Mucosa of rectum (tissue), 2 donors: ENCODE results near the gene SPPL2C.
"Not testable (repeated sequence)": the region's sequence is repeated elsewhere in the genome, so short reads cannot be mapped to it uniquely, and the experiment has no call there.

Experiments used
- H3K27ac ChIP-seq, 2 donors: one replicate each; pipeline ENCODE4 v1.7.0; 2013; ENCODE audit warnings: inconsistent platforms in 2 of 2, low read depth in 2 of 2, low read length in 2 of 2
- H3K27me3 ChIP-seq, 2 donors: one replicate each; pipeline ENCODE4 v1.7.0; 2013; ENCODE audit warnings: low read length in 2 of 2; ENCODE audit not compliant: control insufficient read depth in 2 of 2, insufficient read depth in 2 of 2
- H3K36me3 ChIP-seq, 2 donors: one replicate each; pipeline ENCODE4 v1.7.0; 2013; ENCODE audit warnings: low read length in 2 of 2; ENCODE audit not compliant: control insufficient read depth in 2 of 2, insufficient read depth in 2 of 2
- H3K4me1 ChIP-seq, 2 donors: one replicate each; pipeline ENCODE4 v1.7.0; 2013; ENCODE audit warnings: low read length in 2 of 2, mild to moderate bottlenecking in 1 of 2; ENCODE audit not compliant: control insufficient read depth in 2 of 2, insufficient read depth in 2 of 2
- H3K4me3 ChIP-seq, 2 donors: one replicate each; pipeline ENCODE4 v1.7.0; 2013; ENCODE audit warnings: low read length in 2 of 2
- H3K9ac ChIP-seq, 2 donors: one replicate each; pipeline ENCODE4 v1.7.0; 2013; ENCODE audit warnings: low read length in 2 of 2, low read depth in 1 of 2, mild to moderate bottlenecking in 1 of 2
- H3K9me3 ChIP-seq, 2 donors: one replicate each; pipeline ENCODE4 v1.7.0; 2013; ENCODE audit warnings: low read length in 2 of 2; ENCODE audit not compliant: control insufficient read depth in 2 of 2
- donor health status: healthy.
- donor health status: Normal muscosa, but diverticular disease.

The SPPL2C gene

GRCh38 chr17:45857977-45858708 is 13.5 kb downstream of the SPPL2C start:
- Histone ChIP-seq H3K36me3 (no peaks in the 10 kb centered on the region), H3K27me3 (peaks cover 0 to 3% of the 10 kb centered on the region in 2 donors), H3K27ac (no peak overlapping the region)

DNA sequence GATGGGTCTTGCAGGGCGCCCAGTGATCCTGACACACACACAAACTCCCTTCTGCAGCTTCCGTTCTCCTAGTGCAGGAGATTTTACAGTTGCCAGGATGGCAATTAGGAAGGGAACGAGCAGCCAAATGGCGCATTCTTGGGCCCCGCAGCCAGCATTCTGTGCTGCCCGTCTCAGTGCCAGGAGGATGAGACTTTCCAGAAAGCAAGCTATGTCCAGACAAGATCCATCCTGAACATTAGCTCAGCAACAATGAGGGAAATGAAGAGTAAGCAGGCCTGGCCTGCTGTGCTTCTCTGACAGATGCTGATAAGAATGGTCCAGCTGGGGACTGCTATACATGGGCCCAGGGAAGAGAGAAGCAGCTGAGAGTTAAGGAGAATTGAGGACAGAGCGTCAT is 16.5 kb downstream of the SPPL2C start:
- peaks cover 5 to 10% of the 10 kb centered on the region in 2 donors for H3K27me3 ChIP-seq

More at GRCh38 chr17:45857977-45858708, 13.5 kb downstream of the SPPL2C start:
- Histone ChIP-seq H3K9me3 (no peaks in the 10 kb centered on the region), H3K4me3 (no peak overlapping the region), H3K9ac (no peak overlapping the region), H3K4me1 (no peaks in the 10 kb centered on the region)

GRCh38 chr17:45862127-45862526 is 17.4 kb downstream of the SPPL2C start:
- H3K4me1 ChIP-seq, H3K27ac ChIP-seq, H3K9me3 ChIP-seq, H3K36me3 ChIP-seq, H3K4me3 ChIP-seq, H3K9ac ChIP-seq: not testable (repeated sequence)
- H3K27me3 ChIP-seq, result peaks cover 5 to 10% of the 10 kb centered on the region in 2 donors

More for the DNA sequence above, 16.5 kb downstream of the SPPL2C start:
- H3K36me3 ChIP-seq, result no peaks in the 10 kb centered on the region
- no peaks in the 10 kb centered on the region for H3K4me1 ChIP-seq
- H3K27ac ChIP-seq, result no peak overlapping the region
- no peaks in the 10 kb centered on the region for H3K9me3 ChIP-seq
- no peak overlapping the region for H3K4me3 ChIP-seq
- H3K9ac ChIP-seq, result no peak overlapping the region

GRCh38 chr17:45863857-45864654 is 19.4 kb downstream of the SPPL2C start:
- H3K9me3 ChIP-seq, result no peaks in the 10 kb centered on the region
- no peak overlapping the region for H3K27ac ChIP-seq
- no peak overlapping the region for H3K9ac ChIP-seq
- H3K4me3 ChIP-seq, result no peak overlapping the region
- H3K27me3 ChIP-seq, result peaks cover 5 to 10% of the 10 kb centered on the region in 2 donors
- H3K4me1 ChIP-seq, result no peaks in the 10 kb centered on the region
- no peaks in the 10 kb centered on the region for H3K36me3 ChIP-seq

- H3K9me3 ChIP-seq, result no peaks in the 10 kb centered on the region
- H3K4me3 ChIP-seq, result no peak overlapping the region
- H3K27me3 ChIP-seq, result peaks cover 10% of the 10 kb centered on the region in 2 donors
- H3K9ac ChIP-seq, result no peak overlapping the region
- no peak overlapping the region for H3K27ac ChIP-seq
- H3K36me3 ChIP-seq, result no peaks in the 10 kb centered on the region
- no peaks in the 10 kb centered on the region for H3K4me1 ChIP-seq
Observed at GRCh38 chr17:45867171-45867570, 22.5 kb downstream of the SPPL2C start.

- Histone ChIP-seq H3K9me3 (no peaks in the 10 kb centered on the region), H3K9ac (no peak overlapping the region), H3K36me3 (no peaks in the 10 kb centered on the region), H3K4me3 (no peak overlapping the region), H3K4me1 (no peaks in the 10 kb centered on the region), H3K27me3 (peaks cover 7 to 10% of the 10 kb centered on the region in 2 donors), H3K27ac (no peak overlapping the region)
Observed at GRCh38 chr17:45867702-45868101, 23.0 kb downstream of the SPPL2C start.

- no peaks in the 10 kb centered on the region for H3K9me3 ChIP-seq
- H3K9ac ChIP-seq, result no peak overlapping the region
- H3K27me3 ChIP-seq, result peaks cover 7 to 10% of the 10 kb centered on the region in 2 donors
- H3K4me1 ChIP-seq, result no peaks in the 10 kb centered on the region
- H3K36me3 ChIP-seq, result no peaks in the 10 kb centered on the region
- H3K27ac ChIP-seq, result no peak overlapping the region
- H3K4me3 ChIP-seq, result no peak overlapping the region
Observed at GRCh38 chr17:45868276-45868675, 23.6 kb downstream of the SPPL2C start.

DNA sequence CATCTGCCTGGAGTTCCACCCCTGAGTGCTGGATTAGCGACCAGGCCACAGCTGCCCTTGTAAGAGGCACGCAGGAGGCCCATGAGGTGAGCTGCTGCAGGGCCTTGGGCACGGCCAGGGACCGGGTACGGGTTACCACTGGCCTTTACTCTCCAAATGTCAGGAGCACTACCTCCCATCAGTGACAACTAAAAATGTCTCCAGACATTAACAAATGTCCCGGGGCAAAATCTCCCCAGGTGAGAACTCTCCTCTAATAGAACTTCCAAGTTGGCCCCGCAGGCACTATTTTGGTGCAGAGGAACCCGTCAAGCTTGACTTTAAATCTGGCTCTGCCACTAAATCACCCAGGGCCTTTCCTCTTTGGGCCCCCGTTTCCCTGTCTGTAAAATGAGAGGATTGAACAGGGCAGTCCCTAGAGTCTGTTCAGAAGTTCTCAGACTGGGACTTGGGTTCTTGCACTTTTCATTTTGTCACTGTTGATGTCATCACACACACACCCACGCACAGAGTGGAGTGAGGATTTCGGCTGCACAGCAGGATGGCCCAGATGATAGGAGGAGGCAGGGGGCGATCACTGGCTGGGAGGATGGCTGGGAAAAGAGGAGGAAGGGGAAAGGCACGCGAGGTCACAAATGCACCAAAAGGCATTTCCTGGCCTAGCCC is 25.1 kb downstream of the SPPL2C start:
- no peaks in the 10 kb centered on the region for H3K36me3 ChIP-seq
- no peak overlapping the region for H3K9ac ChIP-seq
- H3K9me3 ChIP-seq, result no peaks in the 10 kb centered on the region

GRCh38 chr17:45870342-45870974 is 25.8 kb downstream of the SPPL2C start:
- no peak overlapping the region for H3K27ac ChIP-seq
- H3K9me3 ChIP-seq, result no peaks in the 10 kb centered on the region
- H3K9ac ChIP-seq, result no peak overlapping the region
- no peak overlapping the region for H3K4me3 ChIP-seq
- no peaks in the 10 kb centered on the region for H3K36me3 ChIP-seq
- H3K4me1 ChIP-seq, result no peaks in the 10 kb centered on the region
- peaks cover 0 to 5% of the 10 kb centered on the region in 2 donors for H3K27me3 ChIP-seq

More for the DNA sequence above, 25.1 kb downstream of the SPPL2C start:
- Histone ChIP-seq H3K27ac (no peak overlapping the region), H3K4me1 (no peaks in the 10 kb centered on the region), H3K27me3 (peaks cover 2 to 6% of the 10 kb centered on the region in 2 donors), H3K4me3 (no peak overlapping the region)
